A549 treated with GW870086 at 1 μM for 4 hours (cell line): ENCODE data around the gene CD52. TPM values are rescaled to one million over a fixed set of nuclear protein-coding genes. Genes with fewer than 3 reads are reported as not detected.

ENCODE experiments used
- total RNA-seq: library from RNA; stranded (reverse); fragments of 200-300 nt; extraction: Qiagen RNA extraction; gene quantifications from 5 replicates; pipeline ENCODE4 v1.2.3, GENCODE V29; 2022; ENCODE audit warnings: low read depth

Gene CD52, protein sequence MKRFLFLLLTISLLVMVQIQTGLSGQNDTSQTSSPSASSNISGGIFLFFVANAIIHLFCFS
- not detected in 5 replicates for total RNA-seq

DNA sequence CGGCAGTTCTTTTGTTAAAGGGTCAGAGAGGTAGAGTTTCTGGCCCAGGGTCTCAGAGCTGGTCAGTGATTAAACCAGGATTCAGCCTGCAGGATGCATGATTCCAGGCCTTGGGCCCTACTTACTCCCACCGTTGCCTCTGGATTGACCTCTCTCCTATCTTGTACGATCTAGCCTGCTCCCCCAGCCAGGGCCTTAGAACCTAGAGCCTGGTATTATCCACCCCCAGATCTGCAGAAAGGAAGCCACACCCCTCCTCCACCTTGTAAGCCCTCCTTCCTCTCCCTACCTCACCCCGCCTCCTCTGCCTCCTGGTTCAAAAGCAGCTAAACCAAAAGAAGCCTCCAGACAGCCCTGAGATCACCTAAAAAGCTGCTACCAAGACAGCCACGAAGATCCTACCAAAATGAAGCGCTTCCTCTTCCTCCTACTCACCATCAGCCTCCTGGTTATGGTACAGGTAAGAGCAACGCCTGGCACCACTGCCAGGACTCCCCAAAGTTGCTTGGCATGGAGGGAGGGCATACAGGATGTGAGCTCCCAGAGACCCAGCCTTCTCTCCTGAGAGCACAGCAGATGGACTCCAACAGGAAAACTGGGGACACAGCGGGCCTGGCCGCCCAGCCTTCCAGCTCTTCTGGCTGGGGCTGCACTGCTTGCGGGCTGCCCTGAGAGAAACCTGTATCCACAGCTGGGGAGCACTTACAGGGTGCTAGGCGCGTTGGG lies at the start of gene CD52:
Gene CD52 (plus strand): TSS at position 347 of the 726 bp plus-strand sequence. CDS start 60 bp downstream, at position 407.

DNA sequence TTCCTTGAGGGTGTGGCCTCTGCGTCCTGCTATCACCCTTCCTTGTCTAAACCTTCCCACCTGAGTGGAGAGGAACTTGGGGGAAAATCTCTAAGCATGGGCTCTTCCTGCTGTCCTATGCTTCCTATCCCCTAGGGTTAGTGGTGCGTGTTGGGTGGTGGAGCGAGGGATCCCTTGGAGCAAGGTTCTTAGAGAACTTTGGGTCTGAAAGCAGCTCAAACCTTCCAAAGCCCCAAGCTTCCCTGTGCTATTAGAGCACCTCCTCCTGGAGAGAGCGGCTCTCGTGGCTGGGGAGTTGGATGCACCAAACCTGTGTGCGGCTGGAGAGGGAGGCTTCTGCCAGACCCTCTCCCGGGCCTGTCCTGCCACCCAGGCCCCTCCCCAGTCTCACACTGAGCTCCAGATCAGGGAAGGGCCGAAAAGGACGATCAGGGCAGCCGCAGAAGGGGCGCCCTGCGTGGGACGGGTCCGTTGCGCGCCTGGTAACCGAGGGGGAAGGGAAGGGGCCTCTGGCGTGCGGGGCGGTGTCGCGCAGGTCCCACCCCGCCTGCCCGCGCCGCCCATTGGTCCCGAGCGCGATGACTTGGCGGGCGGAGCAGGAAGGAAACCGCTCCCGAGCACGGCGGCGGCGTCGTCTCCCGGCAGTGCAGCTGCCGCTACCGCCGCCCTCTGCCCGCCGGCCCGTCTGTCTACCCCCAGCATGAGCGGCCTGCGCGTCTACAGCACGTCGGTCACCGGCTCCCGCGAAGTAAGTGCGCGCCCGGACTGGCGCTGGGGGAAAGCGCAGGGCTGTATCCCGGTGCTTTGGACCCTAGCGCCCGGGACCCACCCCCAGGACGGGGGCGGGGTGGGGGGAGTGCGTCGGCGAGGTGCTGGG lies 38.1 kb upstream of the CD52 start, which contains the start of gene SH3BGRL3:
Gene SH3BGRL3 (plus strand): TSS at position 631 of the 877 bp plus-strand sequence. CDS start 70 bp downstream, at position 701.

DNA sequence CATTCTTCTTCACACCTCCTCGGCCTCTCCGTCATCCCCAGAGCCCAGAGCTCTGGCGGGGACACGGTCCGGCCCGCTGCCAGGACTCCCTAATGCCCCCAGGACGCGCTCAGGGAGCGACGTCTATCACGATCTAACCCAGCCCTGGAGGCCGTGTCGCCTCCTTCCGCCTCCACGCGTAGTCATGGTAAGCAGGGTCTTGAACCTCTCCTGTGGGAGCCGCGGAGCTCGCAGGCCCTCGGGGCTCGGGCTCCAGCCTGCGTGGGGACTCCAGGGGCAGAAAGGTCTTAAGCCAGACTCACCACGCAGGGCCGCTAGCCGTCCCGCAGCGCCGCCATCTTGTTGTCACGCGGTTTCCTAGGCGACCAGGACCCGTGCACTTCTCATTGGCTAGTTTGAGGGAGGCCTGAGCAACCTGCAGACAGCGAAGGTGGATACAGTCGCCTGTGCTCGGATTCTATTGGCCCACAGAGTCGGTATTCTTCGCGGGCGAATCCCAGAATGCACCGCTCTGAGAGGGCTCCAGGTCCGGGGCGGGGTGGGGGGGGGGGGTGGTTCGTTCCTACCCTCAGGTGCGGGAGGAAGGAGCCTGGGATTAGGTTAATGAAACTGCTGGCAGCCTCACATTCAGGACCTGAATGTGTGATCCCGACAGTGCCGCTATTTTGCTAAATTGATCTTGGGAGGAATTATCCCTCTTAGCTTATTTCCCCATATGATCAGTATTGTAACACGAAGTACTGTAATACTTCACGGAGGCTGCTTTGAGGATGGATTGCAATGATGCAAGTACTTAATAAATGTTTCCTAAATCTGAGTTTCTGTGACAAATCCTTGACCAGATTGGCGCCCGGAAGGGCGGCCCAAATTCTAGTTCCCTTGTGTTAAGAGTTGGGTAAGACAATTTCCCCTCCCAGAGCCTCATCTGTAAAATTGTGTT lies 11.2 kb upstream of the CD52 start, which contains the start of gene UBXN11:
Gene UBXN11 (minus strand): TSS at position 347 of the 940 bp plus-strand sequence. CDS start 3,753 bp downstream, outside the sequence.

DNA sequence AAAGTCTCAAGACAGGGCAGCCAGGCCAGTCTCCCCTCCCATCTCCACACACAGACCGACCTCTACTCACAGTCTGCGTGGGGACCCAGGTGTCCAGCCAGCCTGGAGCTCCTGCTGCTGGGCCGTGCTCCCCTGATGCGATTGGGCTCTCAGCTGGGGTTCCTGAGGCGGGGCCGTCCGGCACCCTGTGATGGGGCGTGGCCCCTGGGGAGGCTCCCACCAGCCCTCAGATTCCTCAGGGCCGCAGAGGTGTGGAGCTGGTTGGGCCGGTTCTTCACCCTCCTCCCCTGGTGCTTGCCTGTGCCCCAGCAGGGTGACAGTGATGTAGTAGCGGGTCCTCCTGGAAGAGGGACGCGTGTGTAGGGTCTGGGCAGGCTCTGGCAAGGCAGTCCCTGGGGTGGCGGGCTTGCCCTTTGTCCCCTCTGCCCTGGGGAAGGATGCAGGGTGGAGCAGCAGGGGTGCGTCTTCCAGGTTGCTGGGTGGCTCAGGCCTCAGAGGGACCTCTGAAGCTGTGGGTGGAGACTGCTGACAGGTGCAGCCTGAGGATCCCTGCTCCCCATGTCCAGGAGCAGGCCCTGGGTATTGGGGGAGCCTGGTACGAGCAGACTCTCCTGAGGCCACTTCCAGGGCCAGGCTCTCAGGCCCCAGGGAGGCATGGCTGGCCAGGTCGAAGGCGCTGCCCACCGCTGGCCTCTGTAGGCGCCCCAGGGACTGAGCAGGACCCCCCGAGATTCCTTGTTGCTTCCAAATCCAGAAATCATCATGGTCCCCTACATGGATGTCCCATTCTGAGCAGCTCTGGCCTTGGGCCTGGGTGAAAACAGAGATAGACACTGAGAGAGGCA lies 36.4 kb downstream of the CD52 start, which contains the start of gene CRYBG2:
Gene CRYBG2 (minus strand): TSS at position 155 of the 845 bp plus-strand sequence. CDS start 7,473 bp downstream, outside the sequence.

Other genes with a start within 250 kb of the CD52 start
- 1.6 to 2.1 TPM (median 2.0 TPM) in 5 replicates for gene PDIK1L, start 206.1 kb upstream of the CD52 start, total RNA-seq
- gene FAM110D, start 158.9 kb upstream of the CD52 start, total RNA-seq: 0.07 to 0.10 TPM (median 0.08 TPM) in 3 of 5 replicates, not detected in the others
- gene C1orf232, start 149.0 kb upstream of the CD52 start, total RNA-seq: not detected in 5 replicates
- gene ZNF593, start 148.1 kb upstream of the CD52 start, total RNA-seq: 54.0 to 67.0 TPM (median 63.2 TPM) in 5 replicates
- 0.26 to 0.31 TPM in 2 of 5 replicates, not detected in the others for gene ZNF593OS, start 146.1 kb upstream of the CD52 start, total RNA-seq
- 0.20 to 0.50 TPM (median 0.32 TPM) in 5 replicates for gene CNKSR1, start 140.5 kb upstream of the CD52 start, total RNA-seq
- gene CATSPER4, start 127.4 kb upstream of the CD52 start, total RNA-seq: not detected in 5 replicates
- 10.3 to 13.3 TPM (median 12.5 TPM) in 5 replicates for gene CEP85, start 83.8 kb upstream of the CD52 start, total RNA-seq
- 111 to 165 TPM (median 137 TPM) in 5 replicates for gene SH3BGRL3, start 37.9 kb upstream of the CD52 start, total RNA-seq
- 12.5 to 15.2 TPM (median 14.8 TPM) in 5 replicates for gene UBXN11, start 11.3 kb upstream of the CD52 start, total RNA-seq
- 1.4 to 2.1 TPM (median 1.6 TPM) in 5 replicates for gene CRYBG2, start 36.2 kb downstream of the CD52 start, total RNA-seq
- not detected in 5 replicates for gene ZNF683, start 54.8 kb downstream of the CD52 start, total RNA-seq
- 0.03 TPM in 1 of 5 replicates, not detected in the others for gene LIN28A, start 92.9 kb downstream of the CD52 start, total RNA-seq
- gene DHDDS, start 114.4 kb downstream of the CD52 start, total RNA-seq: 19.3 to 27.5 TPM (median 22.8 TPM) in 5 replicates
- 328 to 408 TPM (median 339 TPM) in 5 replicates for gene HMGN2, start 154.5 kb downstream of the CD52 start, total RNA-seq
- 15.6 to 18.2 TPM (median 17.3 TPM) in 5 replicates for gene RPS6KA1, start 211.8 kb downstream of the CD52 start, total RNA-seq